A549 treated with CORT108297 at 1 μM for 4 hours (cell line): ENCODE results near the gene ETS1. TPM values are rescaled to one million over a fixed set of nuclear protein-coding genes. Genes with fewer than 3 reads are reported as not detected.

Experiments
- total RNA-seq: library from RNA; stranded (reverse); fragments of 200-300 nt; extraction: Qiagen RNA extraction; gene quantifications from 5 replicates; pipeline ENCODE4 v1.2.3, GENCODE V29; 2022

The ETS1 gene
- 27.7 to 34.8 TPM (median 34.3 TPM) in 5 replicates for total RNA-seq

GRCh38 chr11:128587415-128587814 is at the start of gene ETS1:
ETS1 (minus strand) TSS chr11:128587558; CDS start chr11:128573130, 14,428 bp downstream.

Other genes with a start within 250 kb of the ETS1 start
- gene FLI1, start 106.5 kb upstream of the ETS1 start, total RNA-seq, result 0.21 to 0.46 TPM (median 0.34 TPM) in 5 replicates